Neutrophil (primary cell): ENCODE measurements around the gene CEP120.

Experiments
- H3K27ac ChIP-seq: fragments of 200-600 bp; sonication (generic); 2 replicates; pipeline ENCODE4 v1.5.1; 2016; ENCODE audit warnings: mild to moderate bottlenecking, moderate library complexity
- H3K27me3 ChIP-seq: fragments of 200-600 bp; sonication (generic); 2 replicates; pipeline ENCODE4 v1.6.0; 2016; ENCODE audit warnings: mild to moderate bottlenecking
- H3K36me3 ChIP-seq: fragments of 200-600 bp; sonication (generic); 2 replicates; pipeline ENCODE4 v1.5.1; 2017
- H3K4me1 ChIP-seq, 2 experiments: fragments of 200-600 bp in 1 of 2; sonication (generic) in 1 of 2; 1 replicate in 1 of 2; 2 replicates in 1 of 2; pipeline versions ENCODE4 v1.5.1 to v1.6.1; 2013 to 2016; ENCODE audit warnings: low read depth in 1 of 2, low read length in 1 of 2, mild to moderate bottlenecking in 1 of 2, moderate library complexity in 1 of 2; ENCODE audit not compliant: control insufficient read depth in 1 of 2, insufficient read depth in 1 of 2
- H3K4me3 ChIP-seq, 2 experiments: fragments of 200-600 bp in 1 of 2; sonication (generic) in 1 of 2; 1 replicate in 1 of 2; 2 replicates in 1 of 2; pipeline ENCODE4 v1.5.1; 2013 to 2016; ENCODE audit warnings: low read depth in 1 of 2, low read length in 1 of 2, mild to moderate bottlenecking in 1 of 2, moderate library complexity in 1 of 2
- H3K9me3 ChIP-seq: fragments of 200-600 bp; sonication (generic); 2 replicates; pipeline ENCODE4 v1.5.1; 2016
- CTCF ChIP-seq: fragments of 200-600 bp; sonication (generic); IDR thresholded peaks from 2 replicates; pipeline ENCODE4 v1.5.1; 2016; ENCODE audit warnings: antibody characterized with exemption

Gene CEP120

DNA sequence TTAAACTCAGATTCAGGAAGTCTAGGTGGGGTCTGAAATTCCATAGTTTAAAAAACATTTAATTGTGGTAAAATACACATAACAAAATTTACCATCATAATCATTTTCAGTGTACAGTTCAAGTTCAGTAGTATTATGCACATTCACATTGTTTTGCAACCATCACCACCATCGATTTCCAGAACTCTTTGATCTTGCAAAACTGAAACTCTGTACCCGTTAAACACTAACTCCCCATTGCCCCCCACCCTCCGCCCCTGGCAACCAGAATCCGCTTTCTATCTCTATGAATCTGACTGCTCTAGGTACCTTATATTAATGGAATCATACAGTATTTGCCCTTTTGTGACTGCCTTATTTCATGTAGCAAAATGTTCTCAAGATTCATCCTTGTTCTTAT is 117.5 kb downstream of the CEP120 start:
- Histone ChIP-seq H3K27me3 (no peaks in the 10 kb centered on the region), H3K4me1 (no peaks in the 10 kb centered on the region), H3K36me3 (no peaks in the 10 kb centered on the region), H3K4me3 (no peak overlapping the region), H3K9me3 (no peaks in the 10 kb centered on the region), H3K27ac (no peak overlapping the region)
- TF ChIP-seq CTCF, result no peak

- Histone ChIP-seq H3K4me3 (no peak overlapping the region), H3K36me3 (no peaks in the 10 kb centered on the region), H3K27me3 (no peaks in the 10 kb centered on the region), H3K9me3 (no peaks in the 10 kb centered on the region), H3K4me1 (no peaks in the 10 kb centered on the region), H3K27ac (no peak overlapping the region)
- TF ChIP-seq CTCF, result no peak
Measured at GRCh38 chr5:123304777-123305316, 118.4 kb downstream of the CEP120 start.

DNA sequence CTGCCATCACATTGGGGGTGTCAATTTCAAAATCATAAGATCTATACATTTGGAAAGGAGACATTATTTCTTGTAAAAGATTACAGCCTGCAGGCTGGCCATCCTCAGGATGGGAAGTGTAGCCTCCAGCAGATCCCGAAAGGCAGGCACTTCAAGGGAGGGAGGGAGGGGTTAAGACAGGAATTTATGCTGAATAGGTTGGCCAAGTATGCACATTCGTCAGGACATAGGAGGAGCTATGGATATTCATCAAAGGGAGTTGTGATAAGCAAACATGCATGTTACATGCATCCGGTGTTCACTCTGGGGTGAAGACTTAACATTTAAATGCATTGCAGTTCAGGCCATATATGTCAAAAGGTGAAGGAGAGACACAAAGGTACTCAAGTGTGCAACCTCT is 119.4 kb downstream of the CEP120 start:
- H3K27me3 ChIP-seq, result no peaks in the 10 kb centered on the region
- no peak for TF ChIP-seq CTCF
- no peak overlapping the region for H3K27ac ChIP-seq
- H3K4me3 ChIP-seq, result no peak overlapping the region
- H3K4me1 ChIP-seq, result no peaks in the 10 kb centered on the region
- H3K36me3 ChIP-seq, result no peaks in the 10 kb centered on the region
- H3K9me3 ChIP-seq, result no peaks in the 10 kb centered on the region

DNA sequence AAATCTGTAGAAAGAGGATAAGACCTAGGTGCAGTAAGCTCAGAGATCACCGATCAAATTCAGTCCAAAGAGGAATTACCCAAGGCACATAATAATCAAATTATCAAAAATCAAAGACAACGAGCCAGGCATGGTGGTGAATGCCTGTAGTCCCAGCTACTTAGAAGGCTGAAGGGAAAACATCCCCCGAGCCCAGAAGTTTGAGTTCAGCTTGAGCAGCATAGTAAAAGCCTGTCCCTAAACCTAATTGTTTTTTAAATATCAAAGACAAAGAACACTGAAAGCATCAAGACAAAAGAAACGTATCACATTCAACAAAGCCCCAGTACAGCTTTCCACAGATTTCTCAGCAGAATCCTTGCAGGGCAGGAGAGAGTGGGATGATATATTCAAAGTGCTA is 122.9 kb downstream of the CEP120 start:
- Histone ChIP-seq H3K9me3 (no peaks in the 10 kb centered on the region), H3K27me3 (no peaks in the 10 kb centered on the region), H3K27ac (no peak overlapping the region), H3K4me1 (no peaks in the 10 kb centered on the region), H3K4me3 (no peak overlapping the region), H3K36me3 (no peaks in the 10 kb centered on the region)
- no peak for TF ChIP-seq CTCF

DNA sequence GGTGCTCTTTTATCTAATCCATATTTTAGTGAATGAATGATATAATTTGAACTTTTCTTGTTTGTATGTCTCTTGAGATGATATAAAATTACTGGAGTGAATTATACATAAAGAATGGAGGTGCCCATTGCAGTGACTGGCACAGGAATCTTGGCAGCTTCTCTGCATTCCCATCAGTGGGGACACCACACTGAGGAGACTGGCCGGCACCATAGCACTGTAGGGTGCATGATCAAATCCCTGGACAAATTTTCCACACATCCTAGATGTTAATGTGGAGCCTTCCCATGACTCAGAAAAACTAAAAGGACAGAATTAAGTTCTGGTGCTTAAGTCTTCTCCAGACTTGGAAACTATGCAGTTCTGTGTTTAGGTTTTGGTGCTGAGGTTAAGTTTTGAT is 124.1 kb downstream of the CEP120 start:
- H3K9me3 ChIP-seq, result no peaks in the 10 kb centered on the region
- no peaks in the 10 kb centered on the region for H3K27me3 ChIP-seq
- no peak overlapping the region for H3K27ac ChIP-seq
- H3K4me1 ChIP-seq, result no peaks in the 10 kb centered on the region
- TF ChIP-seq CTCF, result no peak
- no peaks in the 10 kb centered on the region for H3K36me3 ChIP-seq
- H3K4me3 ChIP-seq, result no peak overlapping the region
